ENCODE measurements around the gene CLPTM1L. TPM values are rescaled to one million over a fixed set of nuclear protein-coding genes. Genes with fewer than 3 reads are reported as not detected.

CLPTM1L gene
- total RNA-seq, 4 donors from 2014 or later: 92.3 to 132 (median 108) TPM

GRCh38 chr5:1330146-1330846 is 14.6 kb downstream of the CLPTM1L start:
- no peak for TF ChIP-seq CTCF (IDR thresholded peaks at IDR 0.05; ENCODE audit: low read depth)

GRCh38 chr5:1329111-1329579 is 15.8 kb downstream of the CLPTM1L start:
- TF ChIP-seq CTCF (IDR thresholded peaks at IDR 0.05; ENCODE audit: low read depth): no peak

- no peak for TF ChIP-seq CTCF (IDR thresholded peaks at IDR 0.05; ENCODE audit: low read depth)
Observed at GRCh38 chr5:1325870-1326531, 18.9 kb downstream of the CLPTM1L start.

- TF ChIP-seq CTCF (IDR thresholded peaks at IDR 0.05; ENCODE audit: low read depth): no peak
Observed at GRCh38 chr5:1325191-1325741, 19.6 kb downstream of the CLPTM1L start.

- TF ChIP-seq CTCF (IDR thresholded peaks at IDR 0.05; ENCODE audit: low read depth): no peak
Observed at GRCh38 chr5:1324719-1325190, 20.1 kb downstream of the CLPTM1L start.

GRCh38 chr5:1324301-1324700 is 20.6 kb downstream of the CLPTM1L start:
- no peak for TF ChIP-seq CTCF (IDR thresholded peaks at IDR 0.05; ENCODE audit: low read depth)

GRCh38 chr5:1323803-1324173 is 21.1 kb downstream of the CLPTM1L start:
- no peak for TF ChIP-seq CTCF (IDR thresholded peaks at IDR 0.05; ENCODE audit: low read depth)
